NCI-H146 (cell line): ENCODE data around the gene ANKRD30B.
"Not testable (repeated sequence)": the region's sequence is repeated elsewhere in the genome, so short reads cannot be mapped to it uniquely, and the experiment has no call there.

Experiments
- DNase-seq: peaks from one replicate; lab custom pipeline; 2025; lab: John Stamatoyannopoulos, UW

The ANKRD30B gene, protein sequence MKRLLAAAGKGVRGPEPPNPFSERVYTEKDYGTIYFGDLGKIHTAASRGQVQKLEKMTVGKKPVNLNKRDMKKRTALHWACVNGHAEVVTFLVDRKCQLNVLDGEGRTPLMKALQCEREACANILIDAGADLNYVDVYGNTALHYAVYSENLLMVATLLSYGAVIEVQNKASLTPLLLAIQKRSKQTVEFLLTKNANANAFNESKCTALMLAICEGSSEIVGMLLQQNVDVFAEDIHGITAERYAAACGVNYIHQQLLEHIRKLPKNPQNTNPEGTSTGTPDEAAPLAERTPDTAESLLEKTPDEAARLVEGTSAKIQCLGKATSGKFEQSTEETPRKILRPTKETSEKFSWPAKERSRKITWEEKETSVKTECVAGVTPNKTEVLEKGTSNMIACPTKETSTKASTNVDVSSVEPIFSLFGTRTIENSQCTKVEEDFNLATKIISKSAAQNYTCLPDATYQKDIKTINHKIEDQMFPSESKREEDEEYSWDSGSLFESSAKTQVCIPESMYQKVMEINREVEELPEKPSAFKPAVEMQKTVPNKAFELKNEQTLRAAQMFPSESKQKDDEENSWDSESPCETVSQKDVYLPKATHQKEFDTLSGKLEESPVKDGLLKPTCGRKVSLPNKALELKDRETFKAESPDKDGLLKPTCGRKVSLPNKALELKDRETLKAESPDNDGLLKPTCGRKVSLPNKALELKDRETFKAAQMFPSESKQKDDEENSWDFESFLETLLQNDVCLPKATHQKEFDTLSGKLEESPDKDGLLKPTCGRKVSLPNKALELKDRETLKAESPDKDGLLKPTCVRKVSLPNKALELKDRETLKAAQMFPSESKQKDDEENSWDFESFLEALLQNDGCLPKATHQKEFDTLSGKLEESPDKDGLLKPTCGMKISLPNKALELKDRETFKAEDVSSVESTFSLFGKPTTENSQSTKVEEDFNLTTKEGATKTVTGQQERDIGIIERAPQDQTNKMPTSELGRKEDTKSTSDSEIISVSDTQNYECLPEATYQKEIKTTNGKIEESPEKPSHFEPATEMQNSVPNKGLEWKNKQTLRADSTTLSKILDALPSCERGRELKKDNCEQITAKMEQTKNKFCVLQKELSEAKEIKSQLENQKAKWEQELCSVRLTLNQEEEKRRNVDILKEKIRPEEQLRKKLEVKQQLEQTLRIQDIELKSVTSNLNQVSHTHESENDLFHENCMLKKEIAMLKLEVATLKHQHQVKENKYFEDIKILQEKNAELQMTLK (N-terminal part only)

DNA sequence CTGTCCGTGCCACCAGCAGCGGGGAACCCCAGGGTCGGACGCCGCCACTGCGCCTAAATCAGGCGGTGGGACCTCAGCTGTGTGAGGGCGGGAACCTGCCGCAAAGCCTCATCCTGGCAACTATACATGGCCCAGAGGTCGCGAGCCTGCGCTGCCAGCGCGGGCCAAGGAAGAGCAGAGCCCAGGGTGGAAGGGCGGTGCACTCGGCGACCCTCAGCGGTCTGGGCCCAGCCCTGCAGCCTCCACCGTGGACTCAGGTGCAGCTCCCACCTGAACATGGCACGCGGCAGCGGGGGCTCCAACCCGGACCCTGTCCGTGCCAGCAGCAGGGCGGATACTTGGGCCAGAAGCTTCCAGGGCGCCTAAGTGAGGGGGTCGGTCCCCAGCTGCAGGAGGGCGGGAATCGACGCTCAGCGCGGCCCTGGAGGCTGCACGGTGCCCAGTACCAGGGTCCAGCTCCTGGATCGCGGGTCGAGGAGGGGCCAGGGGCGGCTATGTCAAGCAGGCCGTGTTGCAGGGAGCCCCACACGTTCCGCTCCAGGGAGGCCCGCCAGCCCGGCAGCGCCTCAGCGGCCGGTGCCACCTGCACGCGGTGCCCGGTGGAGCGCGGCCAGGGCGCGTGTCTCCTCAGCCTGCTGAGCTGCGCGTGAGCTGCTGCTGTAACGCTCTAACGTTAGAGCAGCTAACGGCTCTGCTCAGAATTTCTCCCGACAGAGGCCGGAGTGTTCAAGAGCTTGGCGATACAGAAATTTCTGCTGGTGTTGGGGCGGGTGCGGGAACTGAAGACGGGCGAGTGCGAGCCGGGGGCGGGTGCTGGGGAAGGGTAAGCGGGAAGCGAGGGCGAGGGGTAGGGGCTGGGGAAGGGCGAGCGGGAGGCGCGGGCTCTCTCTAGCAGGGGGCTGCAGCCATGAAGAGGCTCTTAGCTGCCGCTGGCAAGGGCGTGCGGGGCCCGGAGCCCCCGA is at the start of gene ANKRD30B:
TSS of gene ANKRD30B (plus strand) at position 660 of the 962 bp plus-strand sequence. CDS start at position 908, 248 bp downstream.
- DNase-seq: no peak

DNA sequence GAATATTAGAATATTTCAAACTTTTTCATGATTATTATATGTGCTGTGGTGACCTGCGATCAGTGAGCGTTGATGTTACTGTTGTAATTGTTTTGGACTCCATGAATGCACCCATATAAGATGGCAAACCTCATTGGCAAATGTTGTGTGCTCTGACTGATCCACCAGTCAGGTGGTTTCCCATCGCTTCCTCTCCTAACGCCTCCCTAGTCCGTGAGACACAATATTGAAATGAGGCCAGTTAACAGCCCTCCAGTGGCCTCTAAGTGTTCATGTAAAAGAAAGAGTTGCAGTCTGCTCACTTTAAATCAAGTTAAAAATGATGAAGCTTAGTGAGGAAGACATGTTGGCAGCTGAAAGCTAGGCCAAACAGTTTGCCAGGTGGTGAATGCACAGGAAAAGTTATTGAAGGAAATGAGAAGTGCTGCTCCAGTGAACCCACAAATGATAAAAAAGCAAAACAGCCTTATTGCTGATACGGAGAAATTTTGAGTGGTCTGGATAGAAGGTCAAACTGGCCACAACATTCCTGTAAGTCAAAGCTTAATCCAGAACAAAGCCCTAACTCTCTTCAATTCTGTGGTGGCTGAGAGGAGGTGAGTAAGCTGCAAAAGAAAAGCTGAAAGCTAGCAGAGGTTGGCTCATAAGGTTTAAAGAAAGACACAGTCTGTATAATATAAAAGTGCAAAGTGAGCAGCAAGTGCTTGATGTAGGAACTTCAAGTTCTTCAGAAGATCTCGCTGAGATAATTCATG is 46.5 kb upstream of the ANKRD30B start:
- DNase-seq: not testable (repeated sequence)

DNA sequence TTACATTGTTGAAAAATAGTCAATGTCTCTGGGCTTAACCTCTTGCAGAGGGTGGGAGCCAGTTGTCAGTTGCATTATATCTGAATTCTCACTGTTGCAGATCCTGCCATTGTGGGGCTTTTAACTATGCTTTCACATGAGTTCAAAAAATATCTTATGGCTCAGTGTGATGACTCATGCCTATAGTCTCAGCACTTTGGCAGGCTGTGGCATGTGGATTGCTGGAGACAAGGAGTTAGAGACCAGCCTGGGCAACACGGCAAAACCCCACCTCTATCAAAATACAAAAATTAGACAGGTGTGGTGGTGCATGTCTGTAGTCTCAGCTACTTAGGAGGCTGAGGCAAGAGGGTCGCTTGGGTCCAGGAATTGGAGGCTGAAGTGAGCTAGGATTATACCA is 38.2 kb upstream of the ANKRD30B start:
- not testable (repeated sequence) for DNase-seq

DNA sequence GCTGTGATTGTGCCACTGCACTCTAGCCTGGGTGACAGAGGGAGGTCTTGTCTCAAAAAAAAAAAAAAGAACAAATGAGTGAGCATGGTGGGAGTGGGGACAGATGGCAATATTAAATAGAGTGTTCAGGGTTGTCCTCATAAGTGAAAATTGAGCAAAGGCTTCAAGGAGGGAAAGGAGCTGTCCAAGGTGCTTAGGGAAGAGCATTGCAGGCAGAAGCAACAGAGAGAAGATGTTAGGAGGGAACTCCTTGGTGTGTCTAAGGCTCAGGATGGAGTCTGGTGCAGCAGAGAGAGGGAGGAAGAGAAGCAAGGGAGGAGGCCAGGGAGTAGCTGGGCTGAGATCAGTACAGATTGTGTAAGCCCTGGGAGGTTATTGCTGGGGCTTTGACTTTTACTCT is 26.4 kb upstream of the ANKRD30B start:
- DNase-seq: not testable (repeated sequence)

DNA sequence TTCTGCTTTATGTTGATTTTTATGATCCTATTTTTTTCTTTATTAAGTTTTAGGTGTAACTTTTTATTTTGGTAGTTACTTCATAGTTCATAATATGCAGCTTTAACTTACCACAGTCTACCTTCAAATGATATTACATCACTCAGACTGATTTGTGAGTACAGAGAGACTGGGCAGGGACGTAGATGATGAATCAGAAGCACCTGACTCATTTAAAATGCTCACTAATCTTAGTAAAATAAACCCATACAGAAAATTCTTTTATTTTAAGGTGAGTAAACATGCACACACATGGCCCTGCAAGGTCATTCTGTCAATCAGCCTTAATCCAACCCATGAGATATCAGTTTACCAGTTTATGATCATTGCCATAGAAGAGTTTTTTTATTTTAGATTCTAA is 8.9 kb upstream of the ANKRD30B start:
- DNase-seq: not testable (repeated sequence)

DNA sequence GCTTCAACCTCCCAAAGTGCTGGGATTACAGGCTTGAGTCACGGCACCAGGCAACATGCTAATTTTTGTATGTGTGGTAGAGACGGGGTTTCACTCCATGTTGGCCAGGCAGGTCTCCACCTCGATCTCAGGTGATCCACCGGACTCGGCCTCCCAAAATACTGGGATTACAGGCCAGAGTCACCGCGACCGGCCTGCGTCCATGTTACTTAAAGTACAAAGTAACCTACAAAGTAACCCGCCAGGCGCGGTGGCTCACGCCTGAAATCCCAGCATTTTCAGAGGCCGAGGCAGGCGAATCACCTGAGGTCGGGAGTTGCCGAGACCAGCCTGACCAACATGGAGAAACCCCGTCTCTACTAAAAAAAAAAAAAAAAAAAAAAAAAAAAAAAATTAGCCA is 1.1 kb upstream of the ANKRD30B start:
- DNase-seq: no peak

DNA sequence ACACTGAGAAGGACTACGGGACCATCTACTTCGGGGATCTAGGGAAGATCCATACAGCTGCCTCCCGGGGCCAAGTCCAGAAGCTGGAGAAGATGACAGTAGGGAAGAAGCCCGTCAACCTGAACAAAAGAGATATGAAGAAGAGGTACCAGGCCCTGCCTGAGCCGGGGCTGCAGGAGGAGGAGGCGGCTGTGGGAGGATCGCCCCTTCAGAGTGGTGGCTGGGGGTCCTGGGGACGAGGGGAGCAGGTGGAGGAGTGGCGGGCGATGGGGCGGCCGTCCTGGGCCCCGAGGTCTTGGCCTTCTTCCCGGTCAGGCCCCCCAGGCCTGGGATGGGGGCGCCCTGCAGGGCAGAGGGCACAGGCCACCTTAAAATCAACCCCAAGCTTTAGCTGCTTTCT is 524 bp downstream of the ANKRD30B start:
- DNase-seq: no peak

DNA sequence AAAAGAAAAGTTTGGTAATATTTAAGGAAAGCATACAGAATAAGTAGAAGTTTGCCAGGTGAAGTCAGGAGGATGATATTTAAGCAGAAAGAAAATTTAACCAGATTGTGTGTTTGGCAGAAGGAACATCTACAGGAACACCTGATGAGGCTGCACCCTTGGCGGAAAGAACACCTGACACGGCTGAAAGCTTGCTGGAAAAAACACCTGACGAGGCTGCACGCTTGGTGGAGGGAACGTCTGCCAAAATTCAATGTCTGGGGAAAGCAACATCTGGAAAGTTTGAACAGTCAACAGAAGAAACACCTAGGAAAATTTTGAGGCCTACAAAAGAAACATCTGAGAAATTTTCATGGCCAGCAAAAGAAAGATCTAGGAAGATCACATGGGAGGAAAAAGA is 15.6 kb downstream of the ANKRD30B start:
- not testable (repeated sequence) for DNase-seq

DNA sequence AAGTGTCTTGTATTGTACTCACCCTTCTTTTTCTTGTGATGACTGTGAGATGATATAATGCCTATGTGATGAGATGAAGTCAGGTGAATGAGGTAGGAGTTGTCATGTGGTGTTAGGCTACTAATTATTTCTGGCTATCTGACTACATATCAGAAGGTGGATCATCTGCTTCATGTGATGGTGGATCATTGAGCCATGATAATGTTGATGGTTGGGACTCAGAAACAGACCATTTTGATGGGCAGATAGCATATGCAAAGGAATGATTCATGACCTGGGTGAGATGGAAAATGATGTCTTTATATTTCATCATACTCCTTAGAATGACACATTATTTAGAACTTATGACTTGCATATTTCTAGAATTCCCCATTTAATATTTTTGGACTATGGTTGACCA is 19.5 kb downstream of the ANKRD30B start:
- no peak for DNase-seq

DNA sequence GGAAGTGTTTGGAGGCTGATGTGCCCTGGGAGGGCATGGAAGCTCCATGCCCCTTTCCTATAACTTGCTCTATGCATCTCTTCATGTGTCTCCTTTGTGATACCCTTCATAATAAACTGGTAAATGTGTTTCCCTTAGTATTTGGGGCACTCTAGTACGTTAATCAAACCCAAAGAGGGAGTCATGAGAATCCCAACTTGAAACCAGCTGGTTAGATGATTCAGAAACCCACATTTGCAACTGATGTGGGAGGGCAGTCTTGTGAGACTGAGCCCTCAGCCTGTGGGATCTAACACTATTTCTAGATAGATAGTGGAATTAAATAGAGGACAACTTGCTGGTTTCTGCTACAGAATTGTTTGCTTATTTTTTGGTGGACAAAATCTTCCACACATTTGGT is 20.3 kb downstream of the ANKRD30B start:
- no peak for DNase-seq

DNA sequence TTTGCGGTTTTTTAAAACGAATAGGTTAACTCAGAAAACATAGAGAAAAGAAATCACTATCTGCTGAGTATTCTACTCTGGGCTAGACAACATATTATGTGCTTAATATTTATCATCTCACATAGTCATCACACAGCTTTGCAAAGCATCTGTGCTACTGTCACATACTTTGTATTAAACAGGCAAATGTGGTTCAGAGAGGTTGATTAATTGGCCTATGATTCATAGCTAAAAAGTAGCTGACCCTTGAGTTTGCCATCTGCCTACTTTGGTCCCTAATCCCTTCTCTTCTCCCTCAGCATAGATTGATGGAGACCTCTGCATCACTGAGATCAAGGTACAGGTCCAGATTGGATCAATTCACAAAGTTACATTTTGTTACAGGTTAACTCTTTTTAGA is 21.4 kb downstream of the ANKRD30B start:
- no peak for DNase-seq

DNA sequence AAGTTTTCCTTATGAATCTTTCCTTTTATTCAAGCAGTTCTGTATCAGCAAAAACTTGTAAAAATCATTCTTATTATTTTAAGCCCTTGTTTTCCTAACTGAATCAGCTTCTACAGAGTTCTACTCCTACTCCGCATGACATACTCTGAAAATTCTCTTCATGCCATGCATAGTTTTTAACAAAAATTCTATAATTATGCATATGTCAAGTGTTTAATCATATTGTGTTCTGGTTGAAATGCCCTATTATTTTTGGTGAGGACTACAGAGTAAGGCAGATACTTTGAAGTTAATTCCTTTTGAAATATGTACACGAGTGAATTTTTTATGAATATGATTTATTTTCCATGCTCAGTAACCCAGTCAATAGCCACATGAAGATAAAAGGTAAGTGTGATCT is 28.8 kb downstream of the ANKRD30B start:
- no peak for DNase-seq

DNA sequence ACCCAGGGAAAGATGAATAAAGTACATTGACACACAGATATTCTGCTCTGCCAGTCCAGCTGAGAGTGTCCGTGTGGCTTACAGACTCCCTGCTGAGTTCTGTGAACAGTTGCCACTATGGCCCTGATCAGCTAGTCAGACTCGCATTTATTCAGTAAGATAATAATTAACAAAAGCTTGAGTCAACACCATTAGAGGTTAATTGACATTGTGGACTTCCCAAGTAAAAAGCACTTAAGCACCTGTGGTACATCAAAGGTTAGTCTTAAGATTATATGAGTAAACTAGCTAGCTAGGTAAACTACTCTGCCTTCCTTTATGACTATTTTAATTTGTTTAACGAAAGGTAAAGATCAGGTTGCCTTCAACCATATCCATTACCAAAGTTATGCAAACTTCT is 33.7 kb downstream of the ANKRD30B start:
- DNase-seq: peak; percentile 68

DNA sequence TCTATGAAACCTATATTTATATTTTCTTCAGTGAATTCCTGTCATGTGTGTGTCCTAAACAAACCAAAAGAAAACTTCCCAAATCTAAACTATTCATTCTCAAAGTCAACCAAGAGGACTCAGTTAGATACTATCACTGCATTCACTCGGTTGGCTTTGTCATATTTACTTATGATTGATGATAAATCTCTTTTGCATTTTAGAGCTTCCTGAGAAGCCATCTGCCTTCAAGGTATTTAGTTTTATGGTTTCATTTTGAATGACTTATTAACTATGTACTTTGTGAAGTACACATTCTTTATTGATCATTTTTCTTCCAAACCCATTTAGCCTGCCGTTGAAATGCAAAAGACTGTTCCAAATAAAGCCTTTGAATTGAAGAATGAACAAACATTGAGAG is 36.2 kb downstream of the ANKRD30B start:
- no peak for DNase-seq

DNA sequence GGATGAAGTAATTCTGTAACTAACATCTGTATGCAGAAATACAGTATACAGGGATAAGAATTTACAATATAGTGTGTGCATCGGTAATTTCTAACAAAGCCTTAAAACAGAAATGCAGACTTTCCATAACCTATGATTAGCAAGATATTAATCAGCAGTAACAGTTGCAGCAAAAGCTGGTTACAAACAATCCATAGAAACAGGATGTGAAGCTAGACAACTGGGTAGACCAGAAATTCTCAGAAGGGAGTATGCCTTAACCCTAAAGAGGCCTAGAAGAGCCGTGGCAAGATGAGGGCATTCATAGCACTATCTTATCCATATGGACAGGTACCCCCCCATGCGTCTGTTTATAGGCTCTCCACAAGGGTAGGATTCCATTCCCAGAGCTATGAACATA is 48.9 kb downstream of the ANKRD30B start:
- not testable (repeated sequence) for DNase-seq

DNA sequence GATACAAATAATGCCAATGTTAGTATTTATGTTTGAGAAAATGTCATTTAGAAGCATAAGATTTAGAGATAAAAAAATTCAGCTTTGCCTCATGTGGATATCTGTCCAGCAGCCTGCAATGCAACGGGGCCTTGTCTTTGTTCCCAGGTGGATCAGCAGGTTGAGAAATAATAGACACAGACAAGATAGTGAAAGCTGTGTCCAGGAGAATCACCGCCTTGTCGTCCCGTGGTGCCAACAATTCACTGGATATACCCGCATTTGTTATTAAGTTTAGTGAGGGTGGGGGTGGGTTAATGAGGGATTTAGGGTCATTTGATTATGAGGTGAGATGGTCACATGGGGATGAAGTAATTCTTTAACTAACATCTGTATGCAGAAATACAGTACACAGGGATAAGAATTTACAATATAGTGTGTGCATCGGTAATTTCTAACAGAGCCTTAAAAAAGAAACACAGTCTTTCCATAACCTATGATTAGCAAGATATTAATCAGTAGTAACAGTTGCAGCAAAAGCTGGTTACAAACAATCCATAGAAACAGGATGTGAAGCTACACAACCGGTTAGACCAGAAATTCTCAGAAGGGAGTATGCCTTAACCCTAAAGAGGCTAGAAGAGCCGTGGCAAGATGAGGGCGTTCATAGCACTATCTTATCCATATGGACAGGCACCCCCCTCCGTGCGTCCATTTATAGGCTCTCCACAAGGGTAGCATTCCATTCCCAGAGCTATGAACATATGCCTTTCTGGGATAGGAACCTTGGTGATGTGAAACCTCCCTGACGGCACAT is 50.2 kb downstream of the ANKRD30B start:
- not testable (repeated sequence) for DNase-seq

DNA sequence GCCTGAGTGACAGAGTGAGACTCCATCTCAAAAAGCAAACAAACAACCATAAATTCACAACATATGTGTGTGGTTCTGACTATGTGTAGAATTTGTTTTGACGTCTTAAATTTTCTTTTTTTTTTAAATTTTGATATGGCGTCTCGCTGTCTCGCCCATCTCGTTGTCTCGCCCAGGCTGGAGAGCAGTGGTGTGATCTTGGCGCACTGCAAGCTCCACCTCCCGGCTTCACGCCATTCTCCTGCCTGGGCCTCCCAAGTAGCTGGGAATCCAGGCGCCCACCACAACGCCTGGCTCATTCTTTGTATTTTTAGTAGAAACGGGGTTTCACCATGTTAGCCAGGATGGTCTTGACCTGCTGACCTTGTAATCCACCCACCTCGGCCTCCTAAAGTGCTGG is 63.1 kb downstream of the ANKRD30B start:
- DNase-seq: not testable (repeated sequence)

DNA sequence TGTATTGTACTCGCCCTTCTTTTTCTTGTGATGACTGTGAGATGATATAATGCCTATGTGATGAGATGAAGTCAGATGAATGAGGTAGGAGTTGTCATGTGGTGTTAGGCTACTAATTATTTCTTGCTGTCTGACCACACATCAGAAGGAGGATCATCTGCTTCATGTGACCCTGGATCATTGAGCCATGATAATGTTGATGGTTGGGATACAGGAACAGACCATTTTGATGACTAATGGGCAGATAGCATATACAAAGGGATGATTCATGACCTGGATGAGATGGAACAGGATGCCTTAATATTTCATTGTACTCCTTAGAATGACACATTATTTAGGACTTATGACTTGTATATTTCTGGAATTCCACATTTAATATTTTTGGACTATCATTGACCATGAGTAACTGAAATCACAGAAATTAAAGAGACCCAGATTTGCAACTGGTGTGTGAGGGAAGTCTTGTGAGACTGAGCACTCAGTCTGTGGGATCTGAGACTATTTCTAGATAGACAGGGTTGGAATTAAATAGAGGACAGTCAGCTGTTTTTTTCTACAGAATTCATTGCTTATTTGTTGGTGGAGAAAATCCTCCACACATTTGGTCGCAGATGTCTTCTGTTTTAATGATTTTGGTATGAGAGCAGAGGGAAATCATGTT is 79.1 kb downstream of the ANKRD30B start:
- DNase-seq: not testable (repeated sequence)

DNA sequence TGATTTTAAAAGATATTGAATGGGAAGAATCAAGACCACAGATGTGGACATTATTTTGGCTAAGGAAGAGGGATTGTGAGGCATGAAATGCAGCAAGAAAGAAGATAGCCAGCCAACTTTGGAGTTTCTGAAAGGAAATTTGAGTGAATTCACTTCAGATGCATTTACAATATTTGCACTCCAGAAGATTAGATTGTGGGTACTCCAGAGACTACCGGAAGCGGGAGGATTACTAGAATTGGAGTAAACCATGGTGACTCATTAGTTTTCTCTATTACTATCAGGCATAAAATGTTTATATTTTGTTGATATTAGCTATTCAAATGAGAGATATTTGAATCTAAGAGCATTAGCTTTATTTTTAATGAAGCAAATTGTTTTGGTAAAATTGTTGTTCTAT is 93.6 kb downstream of the ANKRD30B start:
- DNase-seq: not testable (repeated sequence)
